GM21576 (cell line): ENCODE data around the gene ARHGEF25.
"Not testable (repeated sequence)": the region's sequence is repeated elsewhere in the genome, so short reads cannot be mapped to it uniquely, and the experiment has no call there.

Experiments
- ATAC-seq: cut with Tn5 transposase; IDR thresholded peaks from one replicate; pipeline ENCODE4 v1.9.1; 2021; ENCODE audit warnings: mild to moderate bottlenecking, moderate library complexity; ENCODE audit not compliant: unreplicated experiment

Gene ARHGEF25

DNA sequence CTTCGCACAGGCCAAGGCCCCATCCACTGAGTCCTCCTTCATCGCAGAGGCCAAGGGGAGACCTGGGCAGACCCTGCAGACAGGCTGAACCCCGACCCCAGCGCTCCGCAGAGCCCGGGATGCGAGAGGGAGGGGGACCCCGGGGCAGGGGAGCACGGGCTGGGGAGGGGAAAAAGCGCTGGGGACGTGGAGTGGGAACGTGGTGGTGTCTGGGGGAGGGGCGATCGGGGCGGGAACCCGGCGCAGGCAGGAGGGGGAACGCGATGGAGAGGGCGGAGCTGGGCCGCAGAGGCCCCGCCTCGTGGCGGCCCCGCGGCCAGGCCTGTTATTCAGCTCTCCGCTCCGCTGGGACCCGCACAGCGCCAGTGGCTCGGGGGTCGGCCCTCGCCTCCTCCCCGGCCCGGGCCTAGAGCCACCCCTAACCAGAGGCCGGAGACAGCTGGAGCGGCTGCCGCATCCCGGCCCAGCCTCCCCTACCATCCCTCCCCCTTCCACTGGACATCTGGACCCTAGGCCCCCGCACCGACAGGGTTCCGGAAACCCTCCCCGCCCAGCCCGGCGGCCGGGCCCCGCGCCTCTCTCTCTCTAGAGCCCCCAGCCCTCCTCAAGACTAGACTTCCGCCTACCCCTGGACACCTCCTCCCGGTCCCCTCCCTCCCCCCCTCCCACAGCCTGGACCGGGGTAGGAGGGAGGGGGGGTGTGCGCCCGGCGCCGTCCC is at the start of gene ARHGEF25:
Gene ARHGEF25 (plus strand): TSS at position 328 of the 719 bp plus-strand sequence. CDS start 460 bp downstream, outside the sequence.
- no peak for ATAC-seq

DNA sequence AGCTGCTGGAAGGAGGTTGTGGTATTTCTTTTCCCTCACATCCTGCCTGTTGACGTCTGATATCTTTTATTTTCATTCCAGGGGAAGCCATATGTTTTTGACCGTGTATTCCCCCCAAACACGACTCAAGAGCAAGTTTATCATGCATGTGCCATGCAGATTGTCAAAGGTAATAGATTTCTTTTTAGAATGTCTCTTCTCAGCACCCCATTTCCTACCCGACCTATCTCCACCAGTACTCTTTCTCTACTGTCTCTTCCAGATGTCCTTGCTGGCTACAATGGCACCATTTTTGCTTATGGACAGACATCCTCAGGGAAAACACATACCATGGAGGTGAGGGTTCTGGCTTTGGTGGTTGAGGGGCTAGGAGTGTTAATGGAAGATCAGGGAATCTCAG is 47.9 kb upstream of the ARHGEF25 start:
- no peak for ATAC-seq

DNA sequence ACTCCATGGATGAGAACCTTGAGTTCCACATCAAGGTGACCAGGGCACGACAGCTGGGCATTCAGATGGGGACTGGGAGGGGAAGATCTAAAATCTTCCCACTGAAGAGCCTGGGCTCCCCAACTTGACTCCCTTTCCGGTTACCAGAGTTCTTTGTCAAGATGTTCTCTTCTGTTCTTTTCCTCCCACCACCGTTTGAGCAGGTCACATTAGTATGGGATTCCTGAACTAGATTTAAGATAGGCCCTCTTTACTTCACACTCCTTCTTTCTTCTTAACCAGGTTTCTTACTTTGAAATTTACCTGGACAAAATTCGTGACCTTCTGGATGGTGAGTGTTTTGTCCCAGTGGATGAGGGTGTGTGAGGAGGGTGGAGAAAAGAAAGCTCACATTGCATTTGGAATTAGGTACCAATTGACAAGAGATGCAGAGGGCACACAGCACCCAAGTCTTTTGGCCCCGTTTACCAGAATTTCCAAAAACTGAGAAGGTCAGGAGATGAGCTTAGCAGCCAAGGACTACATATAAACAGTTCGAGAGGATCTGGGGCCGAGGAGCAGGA is 47.0 kb upstream of the ARHGEF25 start:
- no peak for ATAC-seq

DNA sequence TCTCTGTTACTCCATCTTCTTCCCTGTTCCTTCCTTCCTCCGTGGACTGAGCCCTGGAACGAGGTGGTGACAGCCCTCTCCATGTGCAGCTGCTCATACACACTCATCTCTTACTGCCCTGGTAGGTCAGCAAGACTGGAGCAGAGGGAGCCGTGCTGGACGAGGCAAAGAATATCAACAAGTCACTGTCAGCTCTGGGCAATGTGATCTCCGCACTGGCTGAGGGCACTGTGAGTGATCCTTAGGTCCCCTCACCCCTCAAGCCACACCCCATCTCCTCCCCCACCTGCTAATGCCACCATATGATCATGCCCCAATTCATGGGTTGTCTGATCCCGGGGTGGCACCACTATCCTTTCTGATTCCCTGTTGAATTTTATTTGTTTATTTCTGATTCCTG is 42.4 kb upstream of the ARHGEF25 start:
- ATAC-seq, result no peak

DNA sequence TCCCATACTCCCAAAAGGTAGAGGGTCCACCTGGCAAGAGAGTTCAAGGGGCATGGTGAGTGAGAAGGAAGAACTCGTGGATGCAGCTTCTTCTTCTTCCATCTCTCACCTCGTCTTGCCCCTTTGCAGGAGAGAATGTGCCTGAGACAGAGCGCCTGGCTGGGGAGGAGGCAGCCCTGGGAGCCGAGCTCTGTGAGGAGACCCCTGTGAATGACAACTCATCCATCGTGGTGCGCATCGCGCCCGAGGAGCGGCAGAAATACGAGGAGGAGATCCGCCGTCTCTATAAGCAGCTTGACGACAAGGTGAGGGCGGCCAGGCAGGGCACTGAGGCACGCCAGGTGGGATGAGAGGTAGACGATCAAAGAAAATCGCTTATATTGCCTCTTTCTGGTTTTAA is 41.4 kb upstream of the ARHGEF25 start:
- ATAC-seq, result no peak

DNA sequence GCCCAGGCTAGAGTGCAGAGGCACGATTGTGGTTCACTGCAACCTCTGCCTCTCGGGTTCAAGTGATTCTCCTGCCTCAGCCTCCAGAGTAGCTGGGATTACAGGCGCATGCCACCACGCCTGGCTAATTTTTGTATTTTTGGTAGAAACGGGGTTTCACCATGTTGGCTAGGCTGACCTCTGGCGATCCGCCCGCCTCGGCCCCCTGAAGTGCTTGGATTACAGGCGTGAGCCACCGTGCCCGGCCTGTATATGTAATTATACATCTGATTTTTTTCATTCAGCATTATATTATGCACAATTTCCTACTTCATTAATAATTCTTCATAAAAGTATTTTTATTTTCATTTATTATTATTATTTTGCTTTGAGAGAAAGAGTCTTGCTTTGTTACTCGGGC is 40.8 kb upstream of the ARHGEF25 start:
- not testable (repeated sequence) for ATAC-seq

DNA sequence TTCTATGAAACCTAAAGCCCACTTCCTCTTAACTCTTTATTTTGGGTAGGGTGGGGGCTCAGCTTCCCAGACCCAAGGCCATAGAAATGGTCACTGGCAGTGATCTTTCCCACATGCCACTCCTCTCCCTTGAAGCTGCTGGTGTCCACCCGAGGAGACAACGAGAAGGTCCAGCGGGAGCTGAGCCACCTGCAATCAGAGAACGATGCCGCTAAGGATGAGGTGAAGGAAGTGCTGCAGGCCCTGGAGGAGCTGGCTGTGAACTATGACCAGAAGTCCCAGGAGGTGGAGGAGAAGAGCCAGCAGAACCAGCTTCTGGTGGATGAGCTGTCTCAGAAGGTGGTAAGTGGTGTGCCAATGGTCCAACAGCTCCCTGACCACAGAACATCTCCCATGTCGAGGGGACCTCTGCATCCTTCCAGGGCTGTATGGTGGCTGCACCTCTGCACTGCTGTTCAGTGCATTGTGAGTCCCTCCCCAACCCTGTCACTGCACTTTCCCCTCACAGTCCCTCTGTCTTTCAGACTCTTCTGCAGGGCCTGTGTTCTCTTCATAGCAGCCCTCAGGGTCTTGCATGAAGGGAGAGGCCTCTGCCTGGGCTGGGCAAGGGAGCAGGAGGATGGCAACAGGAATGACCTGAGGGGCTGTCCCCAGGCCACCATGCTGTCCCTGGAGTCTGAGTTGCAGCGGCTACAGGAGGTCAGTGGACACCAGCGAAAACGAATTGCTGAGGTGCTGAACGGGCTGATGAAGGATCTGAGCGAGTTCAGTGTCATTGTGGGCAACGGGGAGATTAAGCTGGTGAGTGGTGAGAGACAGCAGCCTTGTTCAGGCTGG is 39.1 kb upstream of the ARHGEF25 start:
- ATAC-seq, result no peak

DNA sequence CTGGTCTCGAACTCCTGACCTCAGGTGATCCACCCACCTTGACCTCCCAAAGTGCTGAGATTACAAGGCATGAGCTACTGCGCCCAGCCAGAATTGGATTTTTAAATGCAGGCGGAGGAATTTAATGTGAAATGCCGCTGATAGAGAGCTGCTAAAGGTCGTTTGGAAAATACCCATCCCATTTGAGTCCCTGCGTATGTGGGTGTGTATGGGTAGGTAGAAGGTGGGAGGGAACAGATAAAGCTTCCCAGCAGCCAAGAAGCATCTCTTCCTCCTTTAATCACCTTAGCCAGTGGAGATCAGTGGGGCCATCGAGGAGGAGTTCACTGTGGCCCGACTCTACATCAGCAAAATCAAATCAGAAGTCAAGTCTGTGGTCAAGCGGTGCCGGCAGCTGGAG is 36.4 kb upstream of the ARHGEF25 start:
- ATAC-seq, result no peak

DNA sequence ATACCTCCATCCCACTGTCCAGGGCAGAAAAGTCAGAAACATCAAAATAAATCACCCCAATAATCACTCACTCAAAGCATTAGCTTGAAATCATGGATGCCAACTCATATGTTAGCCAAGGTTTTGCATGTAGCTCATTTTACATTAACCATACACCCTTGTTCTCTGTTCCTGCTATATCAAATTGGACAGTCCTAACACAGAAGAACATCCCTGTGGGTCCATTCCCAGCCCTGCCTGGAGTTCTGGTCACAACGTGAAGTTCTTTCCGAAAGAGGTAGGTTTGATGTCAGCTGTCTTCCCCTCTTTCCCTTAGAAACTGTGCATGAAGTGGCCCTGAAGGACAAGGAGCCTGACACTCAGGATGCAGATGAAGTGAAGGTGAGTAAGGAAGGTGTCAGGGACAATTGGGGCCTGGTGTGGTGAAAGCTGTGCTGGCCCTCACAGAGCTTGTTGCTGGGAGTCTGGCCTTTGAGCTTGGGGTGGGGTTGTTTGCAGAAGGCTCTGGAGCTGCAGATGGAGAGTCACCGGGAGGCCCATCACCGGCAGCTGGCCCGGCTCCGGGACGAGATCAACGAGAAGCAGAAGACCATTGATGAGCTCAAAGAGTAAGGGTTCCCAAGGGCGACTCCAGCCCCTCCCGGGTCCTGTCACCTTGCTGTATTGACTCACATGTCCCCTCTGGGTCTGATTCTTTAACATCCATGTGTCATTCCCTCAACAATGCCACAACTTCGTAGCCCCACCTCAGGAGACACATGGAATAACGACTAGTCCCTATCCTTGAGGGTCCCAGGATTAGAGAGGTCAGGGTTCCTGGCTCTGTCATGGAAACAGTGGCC is 35.2 kb upstream of the ARHGEF25 start:
- ATAC-seq, result no peak

DNA sequence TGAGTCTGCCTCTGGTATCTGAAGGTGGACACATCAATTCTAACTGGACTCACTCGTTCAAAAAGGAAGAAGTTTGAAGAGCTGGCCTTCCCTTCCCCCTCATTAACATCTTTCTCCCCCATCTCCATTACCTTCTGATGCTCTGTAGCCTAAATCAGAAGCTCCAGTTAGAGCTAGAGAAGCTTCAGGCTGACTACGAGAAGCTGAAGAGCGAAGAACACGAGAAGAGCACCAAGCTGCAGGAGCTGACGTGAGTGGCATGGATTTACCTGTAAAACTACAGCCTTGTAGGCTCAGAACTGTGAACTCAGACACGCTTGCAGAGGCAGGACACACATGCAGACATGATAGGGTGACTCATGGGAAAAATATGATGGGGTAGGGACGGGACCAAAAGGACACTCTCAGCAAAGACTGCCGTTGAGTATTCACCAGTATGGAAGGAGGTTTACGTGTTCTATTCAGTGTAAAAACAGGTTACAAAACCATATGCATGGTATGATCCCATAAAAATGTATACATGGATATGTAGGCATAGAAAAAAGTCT is 34.5 kb upstream of the ARHGEF25 start:
- ATAC-seq, result no peak

DNA sequence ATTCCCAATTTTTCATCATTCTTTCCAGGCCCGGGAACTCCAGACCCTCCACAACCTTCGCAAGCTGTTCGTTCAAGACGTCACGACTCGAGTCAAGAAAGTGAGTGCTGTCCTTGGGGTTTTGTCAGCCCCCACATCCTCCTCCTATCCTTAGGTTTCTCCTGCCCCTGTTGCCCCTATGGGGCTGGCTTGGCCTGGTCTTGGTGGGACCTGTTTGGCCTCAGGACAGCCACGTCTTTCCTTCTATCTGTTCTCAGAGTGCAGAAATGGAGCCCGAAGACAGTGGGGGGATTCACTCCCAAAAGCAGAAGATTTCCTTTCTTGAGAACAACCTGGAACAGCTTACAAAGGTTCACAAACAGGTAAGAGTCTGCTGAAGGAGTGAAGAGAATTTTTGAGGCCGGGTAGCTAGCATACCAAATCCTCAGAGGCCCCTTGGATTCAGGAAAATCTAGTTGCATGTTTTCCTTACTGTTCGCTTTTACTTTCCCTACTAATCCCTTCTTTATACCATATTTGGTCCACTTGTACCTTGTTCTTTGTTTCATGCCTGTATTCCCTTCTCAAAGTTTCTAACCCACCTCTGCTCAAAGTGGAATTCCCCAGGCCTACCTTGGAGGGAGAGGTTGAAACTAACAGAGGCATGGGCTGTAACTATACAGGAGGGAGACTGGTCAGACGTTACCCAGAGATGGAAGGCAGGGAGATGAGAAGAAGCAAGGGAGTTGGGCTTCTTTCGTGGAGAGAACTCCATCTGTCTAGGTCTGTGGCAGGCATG is 33.1 kb upstream of the ARHGEF25 start:
- no peak for ATAC-seq

DNA sequence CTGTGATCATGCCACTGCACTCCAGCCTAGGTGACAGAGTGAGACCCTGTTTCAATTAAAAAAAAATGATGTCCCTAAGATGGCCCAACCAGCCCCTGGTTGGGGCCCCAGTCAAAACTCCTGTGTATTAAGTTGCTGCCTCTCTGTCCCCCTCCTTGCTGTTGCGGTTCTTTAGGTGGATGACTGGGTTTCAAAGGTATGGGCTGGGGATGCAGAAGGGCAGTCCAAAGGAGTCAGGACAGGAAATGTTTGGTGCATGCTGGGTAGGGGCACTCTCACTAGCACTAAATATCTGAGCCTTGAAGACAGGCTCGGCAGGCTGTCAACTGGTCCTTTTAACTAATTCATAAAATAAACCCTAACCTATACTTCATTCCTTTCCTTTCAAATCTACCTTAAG is 32.2 kb upstream of the ARHGEF25 start:
- no peak for ATAC-seq

DNA sequence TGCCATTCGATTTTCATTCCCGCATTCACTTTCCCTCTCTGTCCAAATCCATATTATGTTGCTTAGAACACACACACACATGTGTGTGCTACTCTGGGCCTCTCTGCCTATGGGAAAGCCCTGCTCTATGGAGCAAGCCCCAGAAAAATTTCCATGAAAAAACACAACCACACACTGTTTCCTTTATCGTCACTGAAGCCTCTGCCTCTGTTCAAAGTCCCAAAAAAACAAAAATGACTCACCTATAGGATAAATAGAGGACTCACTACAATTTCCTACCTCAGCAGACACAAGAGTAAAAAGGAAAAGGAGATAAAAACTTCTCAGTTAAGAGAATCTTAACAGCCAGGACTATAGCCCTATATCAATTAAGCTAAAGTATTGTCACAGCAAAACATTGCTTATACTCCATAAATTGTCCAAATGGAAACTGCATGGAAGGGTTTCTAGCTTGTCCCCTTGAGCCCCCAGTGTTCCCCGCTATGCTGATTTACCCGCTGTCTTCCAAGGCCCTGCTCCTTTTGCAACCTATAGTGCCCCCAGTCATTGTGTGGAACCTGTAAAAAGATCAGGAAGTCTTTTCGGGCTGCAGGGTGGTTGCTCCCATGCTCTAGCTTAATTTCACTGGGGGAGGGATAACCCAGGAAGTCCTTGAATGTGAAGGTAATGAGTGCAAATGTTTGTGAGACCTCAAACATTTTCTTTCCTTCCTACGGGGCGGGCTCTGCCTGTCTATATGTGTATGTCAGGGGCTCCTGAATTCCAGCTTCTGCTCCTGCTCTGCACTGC is 31.4 kb upstream of the ARHGEF25 start:
- ATAC-seq, result no peak

DNA sequence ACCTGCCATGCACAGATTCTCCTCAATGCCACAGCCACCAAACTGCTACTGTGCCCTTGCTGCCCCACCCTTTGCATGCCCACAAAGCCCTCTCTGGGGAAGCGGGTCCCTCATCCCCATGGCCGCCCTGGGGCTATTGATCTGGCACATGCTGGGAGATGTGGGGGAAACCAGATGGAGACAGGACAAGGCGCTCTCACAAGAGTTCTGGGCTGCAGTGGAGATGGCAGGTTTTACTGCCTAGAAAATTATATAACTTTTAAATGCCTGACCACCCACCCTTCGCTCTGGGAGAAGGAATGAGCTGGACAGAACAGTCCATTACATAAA is 30.8 kb upstream of the ARHGEF25 start:
- ATAC-seq, result no peak

DNA sequence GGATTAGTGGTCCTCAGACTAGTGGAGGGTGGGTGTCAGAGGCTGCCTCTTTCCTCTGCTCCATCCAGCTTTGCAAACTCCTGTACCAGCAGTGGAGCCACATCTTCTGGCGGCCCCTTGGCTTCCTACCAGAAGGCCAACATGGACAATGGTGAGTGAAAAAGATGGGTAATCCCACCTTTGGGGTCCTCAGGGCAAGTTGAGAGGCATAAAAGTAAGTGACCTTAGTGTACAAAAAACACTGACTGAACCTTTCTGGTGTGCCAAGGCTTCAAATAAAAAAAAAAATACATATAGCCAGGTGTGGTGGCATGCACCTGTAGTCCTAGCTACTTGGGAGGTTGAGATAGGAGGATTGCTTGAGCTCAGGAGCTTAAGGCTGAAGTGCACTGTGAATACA is 29.4 kb upstream of the ARHGEF25 start:
- no peak for ATAC-seq

DNA sequence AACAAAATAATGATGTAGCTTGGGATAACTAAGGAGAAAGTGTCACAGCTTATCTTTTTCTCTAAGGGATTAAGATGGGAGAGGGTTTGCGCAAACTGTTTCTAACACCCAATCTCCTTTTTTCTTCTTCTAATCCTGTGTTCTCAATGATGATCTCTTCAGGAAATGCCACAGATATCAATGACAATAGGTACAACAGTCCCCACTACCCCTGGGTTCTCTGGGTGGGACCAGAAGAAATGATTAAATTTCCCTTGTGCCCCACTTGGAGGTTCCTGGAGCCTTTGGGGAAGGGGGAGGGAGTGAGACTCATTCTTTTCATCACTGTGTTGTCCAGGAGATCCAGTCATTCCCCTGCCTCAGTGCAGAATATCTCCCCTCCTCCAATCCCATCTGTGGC is 28.8 kb upstream of the ARHGEF25 start:
- no peak for ATAC-seq

DNA sequence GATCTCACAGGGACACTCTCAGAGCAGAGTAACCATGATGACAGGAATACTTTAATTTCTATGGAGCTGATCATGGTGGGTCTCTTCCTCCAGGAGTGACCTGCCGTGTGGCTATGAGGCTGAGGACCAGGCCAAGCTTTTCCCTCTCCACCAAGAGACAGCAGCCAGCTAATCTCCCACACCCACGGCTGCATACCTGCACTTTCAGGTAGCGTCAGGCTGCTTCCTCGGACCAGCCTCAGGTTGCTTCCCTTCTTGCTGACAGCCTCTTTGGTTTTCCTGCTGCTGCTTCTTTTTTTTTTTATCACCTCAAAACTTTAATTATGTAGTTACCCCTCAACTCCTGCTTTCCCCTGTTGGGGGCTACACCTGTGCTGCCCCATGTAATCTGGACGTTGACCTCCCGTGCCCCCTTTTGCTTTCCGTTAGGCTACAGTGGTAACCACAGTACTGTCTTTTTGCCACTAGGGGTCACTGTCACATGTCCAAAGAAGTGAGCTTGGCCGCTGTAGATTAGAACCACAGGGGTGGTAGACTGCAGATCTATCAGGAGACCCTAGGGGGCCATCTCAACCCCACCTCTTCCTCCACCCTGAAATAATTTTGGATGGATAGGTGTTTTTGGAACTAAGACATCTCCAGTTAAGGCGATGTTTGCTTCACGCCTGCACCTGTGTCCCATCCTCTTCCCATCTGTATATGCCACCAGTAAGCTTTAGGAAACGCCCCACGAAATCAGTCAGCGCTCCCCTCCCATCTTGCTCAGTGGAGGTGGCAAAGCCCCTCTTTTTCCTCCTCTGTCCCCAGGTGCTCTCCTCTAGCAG is 28.0 kb upstream of the ARHGEF25 start:
- ATAC-seq, result peak; percentile 90

DNA sequence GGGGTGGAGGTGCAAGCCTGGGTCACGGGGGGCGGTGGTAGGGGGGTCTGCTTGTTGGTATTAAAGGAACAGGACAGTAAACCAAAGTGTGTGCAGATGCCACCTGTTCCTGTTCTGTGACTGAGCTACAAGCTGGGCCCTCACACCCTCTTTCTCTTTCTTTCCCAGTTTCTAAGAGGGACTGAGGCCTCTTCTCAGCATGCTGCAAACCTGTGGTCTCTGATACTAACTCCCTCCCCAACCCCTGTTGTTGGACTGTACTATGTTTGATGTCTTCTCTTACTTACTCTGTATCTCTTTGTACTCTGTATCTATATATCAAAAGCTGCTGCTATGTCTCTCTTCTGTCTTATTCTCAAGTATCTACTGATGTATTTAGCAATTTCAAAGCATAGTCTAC is 27.2 kb upstream of the ARHGEF25 start:
- ATAC-seq, result no peak

DNA sequence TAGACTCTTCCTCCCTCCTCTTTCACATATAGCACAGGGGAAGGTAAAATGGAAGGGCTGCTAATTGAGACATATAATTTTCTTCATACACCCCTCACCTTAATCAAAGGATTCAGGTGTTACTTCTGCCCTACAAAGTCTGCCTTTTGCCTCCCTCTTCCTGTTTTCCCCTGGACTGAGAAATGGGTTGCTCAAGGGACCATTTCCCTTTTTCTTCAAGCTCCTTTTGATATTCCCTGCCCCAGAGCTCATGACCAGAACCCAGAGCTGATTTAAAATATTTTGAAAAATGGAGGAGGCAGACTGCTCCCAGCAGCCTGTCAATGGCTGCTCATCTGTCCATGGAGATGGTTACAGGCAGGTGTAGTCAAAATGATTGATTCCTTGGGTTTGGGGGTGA is 26.5 kb upstream of the ARHGEF25 start:
- ATAC-seq, result no peak
